HepG2 (cell line): ENCODE data around the gene LRRN4. TPM values are rescaled to one million over a fixed set of nuclear protein-coding genes. Genes with fewer than 3 reads are reported as not detected.

Experiments used
- ARID4A ChIP-seq: sonication (generic); formaldehyde crosslinking; IDR thresholded peaks from 2 replicates; pipeline ENCODE4 v1.5.0; 2020; ENCODE audit warnings: mild to moderate bottlenecking, missing genetic modification reagents, borderline replicate concordance
- CBX5 ChIP-seq: sonication (generic); formaldehyde crosslinking; IDR thresholded peaks from 2 replicates; pipeline ENCODE4 v1.4.0; 2020; ENCODE audit warnings: missing genetic modification reagents, borderline replicate concordance
- ETV5 ChIP-seq: IDR thresholded peaks from 2 replicates; pipeline ENCODE4 v1.6.1; 2018; ENCODE audit warnings: missing biosample characterization, missing genetic modification reagents, inconsistent platforms, borderline replicate concordance
- KDM5B ChIP-seq: sonication (generic); formaldehyde crosslinking; IDR thresholded peaks from 2 replicates; pipeline ENCODE4 v1.4.0; 2020; ENCODE audit warnings: missing genetic modification reagents, mild to moderate bottlenecking, borderline replicate concordance
- NRL ChIP-seq: sonication (generic); formaldehyde crosslinking; IDR thresholded peaks from 2 replicates; pipeline ENCODE4 v1.5.0; 2020; ENCODE audit warnings: missing genetic modification reagents, mild to moderate bottlenecking, moderate library complexity, borderline replicate concordance
- RBM39 ChIP-seq: fragments of 200-400 bp; formaldehyde crosslinking; IDR thresholded peaks from one replicate; pipeline ENCODE4 v1.6.1; 2018; ENCODE audit warnings: antibody characterized with exemption, mild to moderate bottlenecking, low read depth, low read length; ENCODE audit not compliant: poor library complexity, severe bottlenecking
- SPEN ChIP-seq: sonication (generic); formaldehyde crosslinking; IDR thresholded peaks from 2 replicates; pipeline ENCODE4 v1.5.1; 2020; ENCODE audit warnings: low read depth, mild to moderate bottlenecking, missing genetic modification reagents
- ZBTB37 ChIP-seq: sonication (generic); formaldehyde crosslinking; IDR thresholded peaks from 2 replicates; pipeline ENCODE4 v1.4.0; 2020; ENCODE audit warnings: mild to moderate bottlenecking, missing genetic modification reagents
- ZNF136 ChIP-seq: sonication (generic); formaldehyde crosslinking; IDR thresholded peaks from 2 replicates; pipeline ENCODE4 v1.8.1; 2022; ENCODE audit warnings: low read depth, mild to moderate bottlenecking, moderate library complexity, missing genetic modification reagents
- ZNF296 ChIP-seq: sonication (generic); formaldehyde crosslinking; conservative IDR thresholded peaks from 2 replicates; pipeline ENCODE4 v1.5.0; 2020; ENCODE audit warnings: mild to moderate bottlenecking, missing genetic modification reagents
- ZNF777 ChIP-seq: sonication (generic); formaldehyde crosslinking; IDR thresholded peaks from 2 replicates; pipeline ENCODE4 v1.4.0; 2020; ENCODE audit warnings: missing genetic modification reagents
- ZNF891 ChIP-seq: sonication (generic); formaldehyde crosslinking; IDR thresholded peaks from 2 replicates; pipeline ENCODE4 v1.5.0; 2020; ENCODE audit warnings: mild to moderate bottlenecking, missing genetic modification reagents
- polyA plus RNA-seq, 8 experiments: library from polyadenylated mRNA; depleted of rRNA in 3 of 8; stranded (reverse) in 7 of 8; unstranded in 1 of 8; fragments of >200 nt; fragmentation: Illumina TruSeq in 4 of 8; extraction: Trizol in 4 of 8; gene quantifications; 2 replicates each; pipeline versions ENCODE4 v1.2.1 to v1.2.3, GENCODE V29; 2011 to 2016; ENCODE audit warnings: low read depth in 4 of 8, missing spikeins in 1 of 8, mixed read lengths in 1 of 8; ENCODE audit not compliant: insufficient read depth in 1 of 8
- total RNA-seq, 5 experiments: library from RNA; depleted of rRNA; stranded (reverse); fragments of >200 nt; fragmentation: Illumina TruSeq; extraction: Trizol; gene quantifications; 2 replicates each; pipeline ENCODE4 v1.2.3, GENCODE V29; 2016; ENCODE audit warnings: low read depth in 1 of 5
- TF ChIP-seq, protein P1 (sequence below): sonication (generic); formaldehyde crosslinking; IDR thresholded peaks from 2 replicates; pipeline ENCODE4 v1.8.0; 2022; ENCODE audit warnings: mild to moderate bottlenecking, missing genetic modification reagents; ENCODE audit not compliant: insufficient replicate concordance
- TF ChIP-seq, protein P2 (sequence below): sonication (generic); formaldehyde crosslinking; IDR thresholded peaks from 2 replicates; pipeline ENCODE4 v1.5.0; 2020; ENCODE audit warnings: mild to moderate bottlenecking, missing genetic modification reagents, moderate library complexity
- TF ChIP-seq, protein P3 (sequence below): sonication (generic); formaldehyde crosslinking; IDR thresholded peaks from 2 replicates; pipeline ENCODE4 v1.9.0; 2021; ENCODE audit warnings: missing genetic modification reagents, mild to moderate bottlenecking, borderline replicate concordance

Gene LRRN4
- total and polyA plus RNA-seq, 2 of the 13 experiments (the other 11 are each of a cell fraction or from before 2014, with no cell fraction given), result 0.15 to 0.20 TPM

- TF ChIP-seq ARID4A (CRISPR knock-in tag) (peak; percentile 29; the same call in 1 of the 2 replicates), ETV5 (CRISPR knock-in tag) (peak; percentile 43), NRL (CRISPR knock-in tag) (no peak), RBM39 (no peak), ZNF777 (CRISPR knock-in tag) (peak; percentile 28; the same call in 1 of the 2 replicates), SPEN (peak; percentile 52; the same call in 1 of the 2 replicates), ZNF296 (CRISPR knock-in tag) (no peak), ZBTB37 (CRISPR knock-in tag) (no peak), ZNF891 (CRISPR knock-in tag) (0 out of 2 replicates have a peak, but pooled peaks have one; percentile 52), CBX5 (CRISPR knock-in tag) (0 out of 2 replicates have a peak, but pooled peaks have one; percentile 41), ZNF136 (CRISPR knock-in tag) (peak; percentile 35; the same call in 1 of the 2 replicates), KDM5B (CRISPR knock-in tag) (peak; percentile 45; the same call in 1 of the 2 replicates)
- TF ChIP-seq, protein P1, sequence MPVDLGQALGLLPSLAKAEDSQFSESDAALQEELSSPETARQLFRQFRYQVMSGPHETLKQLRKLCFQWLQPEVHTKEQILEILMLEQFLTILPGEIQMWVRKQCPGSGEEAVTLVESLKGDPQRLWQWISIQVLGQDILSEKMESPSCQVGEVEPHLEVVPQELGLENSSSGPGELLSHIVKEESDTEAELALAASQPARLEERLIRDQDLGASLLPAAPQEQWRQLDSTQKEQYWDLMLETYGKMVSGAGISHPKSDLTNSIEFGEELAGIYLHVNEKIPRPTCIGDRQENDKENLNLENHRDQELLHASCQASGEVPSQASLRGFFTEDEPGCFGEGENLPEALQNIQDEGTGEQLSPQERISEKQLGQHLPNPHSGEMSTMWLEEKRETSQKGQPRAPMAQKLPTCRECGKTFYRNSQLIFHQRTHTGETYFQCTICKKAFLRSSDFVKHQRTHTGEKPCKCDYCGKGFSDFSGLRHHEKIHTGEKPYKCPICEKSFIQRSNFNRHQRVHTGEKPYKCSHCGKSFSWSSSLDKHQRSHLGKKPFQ (CRISPR knock-in tag), result no peak
- TF ChIP-seq, protein P2, sequence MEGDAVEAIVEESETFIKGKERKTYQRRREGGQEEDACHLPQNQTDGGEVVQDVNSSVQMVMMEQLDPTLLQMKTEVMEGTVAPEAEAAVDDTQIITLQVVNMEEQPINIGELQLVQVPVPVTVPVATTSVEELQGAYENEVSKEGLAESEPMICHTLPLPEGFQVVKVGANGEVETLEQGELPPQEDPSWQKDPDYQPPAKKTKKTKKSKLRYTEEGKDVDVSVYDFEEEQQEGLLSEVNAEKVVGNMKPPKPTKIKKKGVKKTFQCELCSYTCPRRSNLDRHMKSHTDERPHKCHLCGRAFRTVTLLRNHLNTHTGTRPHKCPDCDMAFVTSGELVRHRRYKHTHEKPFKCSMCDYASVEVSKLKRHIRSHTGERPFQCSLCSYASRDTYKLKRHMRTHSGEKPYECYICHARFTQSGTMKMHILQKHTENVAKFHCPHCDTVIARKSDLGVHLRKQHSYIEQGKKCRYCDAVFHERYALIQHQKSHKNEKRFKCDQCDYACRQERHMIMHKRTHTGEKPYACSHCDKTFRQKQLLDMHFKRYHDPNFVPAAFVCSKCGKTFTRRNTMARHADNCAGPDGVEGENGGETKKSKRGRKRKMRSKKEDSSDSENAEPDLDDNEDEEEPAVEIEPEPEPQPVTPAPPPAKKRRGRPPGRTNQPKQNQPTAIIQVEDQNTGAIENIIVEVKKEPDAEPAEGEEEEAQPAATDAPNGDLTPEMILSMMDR, result 0 out of 2 replicates have a peak, but pooled peaks have one; percentile 3
- TF ChIP-seq, protein P3, sequence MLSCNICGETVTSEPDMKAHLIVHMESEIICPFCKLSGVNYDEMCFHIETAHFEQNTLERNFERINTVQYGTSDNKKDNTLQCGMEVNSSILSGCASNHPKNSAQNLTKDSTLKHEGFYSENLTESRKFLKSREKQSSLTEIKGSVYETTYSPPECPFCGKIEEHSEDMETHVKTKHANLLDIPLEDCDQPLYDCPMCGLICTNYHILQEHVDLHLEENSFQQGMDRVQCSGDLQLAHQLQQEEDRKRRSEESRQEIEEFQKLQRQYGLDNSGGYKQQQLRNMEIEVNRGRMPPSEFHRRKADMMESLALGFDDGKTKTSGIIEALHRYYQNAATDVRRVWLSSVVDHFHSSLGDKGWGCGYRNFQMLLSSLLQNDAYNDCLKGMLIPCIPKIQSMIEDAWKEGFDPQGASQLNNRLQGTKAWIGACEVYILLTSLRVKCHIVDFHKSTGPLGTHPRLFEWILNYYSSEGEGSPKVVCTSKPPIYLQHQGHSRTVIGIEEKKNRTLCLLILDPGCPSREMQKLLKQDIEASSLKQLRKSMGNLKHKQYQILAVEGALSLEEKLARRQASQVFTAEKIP (CRISPR knock-in tag), result no peak
Observed at GRCh38 chr20:6053776-6054688, at the start of gene LRRN4 (continued).
